Measurements from ENCODE around the gene MLST8.
A peak's percentile ranks its signal among the peaks of the same experiment; 100 is the strongest.

Gene MLST8

DNA sequence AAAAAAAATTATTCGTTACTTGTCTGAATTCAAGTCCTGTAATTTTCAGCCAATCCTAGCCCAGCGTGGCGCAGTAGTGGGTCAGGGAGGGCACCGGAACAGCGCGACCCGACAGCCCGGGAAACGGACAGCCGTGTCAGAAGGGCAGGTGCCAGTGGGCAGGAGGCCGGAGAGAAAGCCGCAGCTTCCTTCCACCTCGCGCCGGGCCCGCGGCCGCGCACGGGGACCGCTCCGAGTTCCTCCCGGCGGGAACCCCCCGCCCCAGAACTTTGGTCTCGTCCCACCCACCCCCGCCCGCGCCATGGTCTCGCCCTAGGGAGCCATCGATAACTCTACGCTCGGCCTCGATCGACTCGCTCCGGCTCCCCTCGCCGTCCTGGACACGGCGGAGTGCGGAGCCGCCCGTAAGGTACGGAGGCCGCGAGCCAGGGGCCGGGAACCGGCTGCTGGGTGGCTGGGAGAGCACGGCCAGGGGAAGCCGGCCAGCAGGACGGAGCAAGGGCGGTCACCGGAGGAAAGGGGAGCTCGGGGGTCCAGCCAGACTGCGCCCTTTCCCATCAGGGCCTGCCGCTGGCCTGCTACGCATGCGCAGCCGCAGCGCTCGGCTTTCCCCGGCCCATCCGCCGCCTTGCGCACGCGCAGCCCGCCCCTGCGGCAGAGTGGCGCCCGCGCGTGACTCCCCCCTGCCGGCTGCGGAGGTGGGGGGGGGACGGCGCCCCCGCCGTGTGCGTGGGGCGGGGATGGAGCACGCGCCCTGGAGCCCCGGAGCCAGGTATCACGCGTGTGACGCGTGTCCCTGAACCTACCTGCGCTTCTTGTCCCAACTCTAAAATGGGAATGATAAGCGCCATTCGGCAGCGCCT lies at the start of gene MLST8:
MLST8 (plus strand) TSS at position 351 of the 863 bp plus-strand sequence. CDS start 632 bp downstream, outside the sequence.
- no peak for TF ChIP-seq CTCF (IDR thresholded peaks at IDR 0.05; ENCODE audit: control extremely low read depth, extremely low read depth, low read depth, missing control alignments)
- CTCF ChIA-PET, result interaction anchor here (1.1 to 2.7 kb wide), 2 partner anchors 9 to 11 kb away, joined by 3 to 13 read pairs; partner anchors contain the start of gene PGP
- POLR2A ChIA-PET, result interaction anchor here (1.0 to 1.7 kb wide), 3 partner anchors 10 to 241 kb away, joined by 3 to 7 read pairs (median 3); partner anchors contain the start of genes RPS2 and TRAF7
- DNase-seq (ENCODE audit: extremely low spot score), result peak; percentile 99

- no peak for TF ChIP-seq CTCF (IDR thresholded peaks at IDR 0.05; ENCODE audit: control extremely low read depth, extremely low read depth, low read depth, missing control alignments)
- CTCF ChIA-PET, result interaction anchor here (0.8 to 6.3 kb wide), 6 partner anchors 10 to 152 kb away, joined by 3 to 78 read pairs (median 14); partner anchors contain the start of gene NPW
- DNase-seq (ENCODE audit: extremely low spot score), result no peak
- POLR2A ChIA-PET, result interaction anchor here (0.5 to 1.8 kb wide), 71 partner anchors 7 to 1847 kb away, joined by 3 to 40 read pairs (median 5); partner anchors contain the start of genes ECI1, GFER, MLST8 and MSRB1
Measured at GRCh38 chr16:2155977-2156848, 49.0 kb upstream of the MLST8 start.

- POLR2A ChIA-PET, result no interaction called here
Measured at GRCh38 chr16:2156849-2157224, 48.4 kb upstream of the MLST8 start.

DNA sequence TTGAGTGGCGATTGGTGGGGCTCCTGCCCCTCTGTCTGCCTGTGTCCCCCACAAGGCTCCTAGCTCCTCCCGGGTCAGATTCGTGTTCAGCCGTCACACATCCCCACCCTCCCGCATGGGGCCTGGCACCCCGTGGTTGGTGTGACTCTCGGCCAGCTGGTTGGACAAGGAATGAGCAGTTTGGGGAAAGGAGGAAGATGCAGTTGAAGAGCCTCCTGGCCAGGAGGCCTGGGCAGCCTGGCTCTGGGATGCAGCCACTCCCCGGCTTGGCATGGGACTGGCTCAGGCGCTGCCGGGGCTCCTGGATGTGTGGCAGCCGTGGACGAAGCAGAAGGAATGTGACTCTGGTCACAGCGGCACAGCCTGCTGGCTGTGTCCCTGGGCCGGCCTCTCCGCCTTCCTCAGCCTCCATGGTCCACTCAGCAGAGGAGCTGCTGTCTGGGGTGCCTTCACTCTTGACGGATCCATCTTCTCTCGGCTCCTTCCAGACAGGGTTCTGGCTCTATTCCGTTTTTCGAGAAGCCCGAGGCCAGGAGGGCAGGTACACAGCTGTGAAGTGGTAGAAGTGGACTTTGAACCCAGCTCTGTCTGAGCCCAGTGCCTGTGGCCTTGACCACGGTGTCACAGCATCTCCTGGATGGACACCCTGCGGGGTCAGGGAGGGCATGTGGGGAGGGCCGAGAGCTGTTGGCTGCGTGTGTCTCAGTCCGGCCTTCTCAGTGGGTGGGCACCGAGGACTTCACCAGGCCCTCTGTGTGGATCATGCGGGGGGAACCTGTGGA lies 47.6 kb upstream of the MLST8 start:
- CTCF ChIA-PET, result no interaction called here

More at GRCh38 chr16:2156849-2157224, 48.4 kb upstream of the MLST8 start:
- no peak for DNase-seq (ENCODE audit: extremely low spot score)
- CTCF ChIA-PET, result no interaction called here
- TF ChIP-seq CTCF (IDR thresholded peaks at IDR 0.05; ENCODE audit: control extremely low read depth, extremely low read depth, low read depth, missing control alignments), result no peak

DNA sequence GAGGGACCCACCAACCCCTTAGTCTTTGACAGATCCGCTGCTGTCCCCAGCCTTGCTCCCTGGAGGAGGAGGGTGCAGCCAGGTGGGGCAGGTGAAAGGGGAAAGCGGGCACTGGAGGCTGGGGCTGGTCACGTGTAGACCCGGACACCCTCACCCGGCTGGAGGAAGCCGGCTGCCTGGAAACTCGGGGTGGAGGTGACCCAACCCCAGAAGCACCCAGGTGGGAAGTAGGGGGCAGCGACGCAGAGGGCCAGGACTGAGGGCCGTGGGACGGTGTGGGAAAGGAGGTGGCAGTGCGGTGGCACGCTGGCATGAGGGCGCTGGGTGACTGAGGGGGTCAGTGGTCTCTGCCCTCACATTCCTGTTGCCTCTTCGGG lies 47.0 kb upstream of the MLST8 start:
- no peak for DNase-seq (ENCODE audit: extremely low spot score)
- no peak for TF ChIP-seq CTCF (IDR thresholded peaks at IDR 0.05; ENCODE audit: control extremely low read depth, extremely low read depth, low read depth, missing control alignments)
- CTCF ChIA-PET, result no interaction called here
- POLR2A ChIA-PET, result interaction anchor here (0.5 to 1.1 kb wide), 2 partner anchors 193 to 306 kb away, joined by 3 to 9 read pairs; partner anchors contain the start of gene RPS2

More for the DNA sequence above, 47.6 kb upstream of the MLST8 start:
- TF ChIP-seq CTCF (IDR thresholded peaks at IDR 0.05; ENCODE audit: control extremely low read depth, extremely low read depth, low read depth, missing control alignments), result no peak
- no peak for DNase-seq (ENCODE audit: extremely low spot score)
- POLR2A ChIA-PET, result interaction anchor here (0.5 to 1.1 kb wide), 2 partner anchors 193 to 307 kb away, joined by 3 to 9 read pairs; partner anchors contain the start of gene RPS2
